Activated CD4-positive, CD25-positive, alpha-beta regulatory T cell treated with anti-CD3 and anti-CD28 coated beads, Interleukin-2, amount 50 U/mL, for 24 hours (primary cell): ENCODE data around the gene BARX1.
"Not testable (repeated sequence)": the region's sequence is repeated elsewhere in the genome, so short reads cannot be mapped to it uniquely, and the experiment has no call there.

Experiments
- ATAC-seq, 2 donors: fragments of 150-1000 bp; cut with Tn5 transposase; one replicate each; pipeline ENCODE4 v1.10.0; 2021; ENCODE audit warnings: mild to moderate bottlenecking in 1 of 2, moderate library complexity in 1 of 2

BARX1 gene, protein sequence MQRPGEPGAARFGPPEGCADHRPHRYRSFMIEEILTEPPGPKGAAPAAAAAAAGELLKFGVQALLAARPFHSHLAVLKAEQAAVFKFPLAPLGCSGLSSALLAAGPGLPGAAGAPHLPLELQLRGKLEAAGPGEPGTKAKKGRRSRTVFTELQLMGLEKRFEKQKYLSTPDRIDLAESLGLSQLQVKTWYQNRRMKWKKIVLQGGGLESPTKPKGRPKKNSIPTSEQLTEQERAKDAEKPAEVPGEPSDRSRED

DNA sequence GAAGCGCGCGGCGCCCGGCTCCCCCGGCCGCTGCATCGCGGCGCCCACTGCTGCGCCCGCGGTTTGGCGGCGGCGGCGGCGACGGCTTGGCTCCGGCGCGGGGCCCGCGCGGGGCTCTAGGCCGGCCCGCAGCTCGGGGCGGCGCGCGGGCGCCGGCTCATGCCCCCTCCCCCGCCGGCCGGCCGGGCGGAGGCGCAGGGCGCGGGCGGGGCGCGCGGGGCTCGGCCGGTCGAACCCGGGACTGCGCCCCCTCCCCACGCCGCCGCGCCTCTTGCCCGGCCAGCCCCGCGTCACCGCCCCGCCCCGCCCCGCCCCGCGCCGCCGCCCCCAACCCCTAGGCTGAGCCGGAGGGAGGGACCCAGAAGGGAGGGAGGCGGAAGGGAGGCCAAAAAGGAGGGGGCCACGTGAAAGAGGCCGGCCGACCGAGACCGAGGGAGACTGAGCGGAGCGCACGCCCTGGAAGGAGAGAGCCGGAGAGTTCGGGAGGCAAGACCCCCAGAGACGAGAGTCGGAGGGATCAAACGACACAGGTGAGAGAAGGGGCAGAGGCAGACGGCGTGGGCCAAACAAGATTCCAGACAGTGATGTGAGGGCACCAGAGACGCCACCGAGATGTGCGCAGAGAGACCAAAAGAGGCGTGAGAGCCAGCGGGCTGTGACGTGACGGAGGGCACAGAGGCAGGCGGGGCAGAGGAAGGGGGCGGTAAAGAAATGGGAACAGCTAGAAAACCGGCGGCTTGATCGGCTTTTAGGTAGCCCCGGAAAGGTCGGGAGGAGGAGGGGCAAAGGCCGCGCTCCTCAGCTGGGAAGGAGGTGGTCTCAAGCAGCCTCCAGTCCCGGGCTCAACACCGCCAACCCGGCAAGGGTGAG lies at the start of gene BARX1:
Gene BARX1, minus strand, starts transcription at position 245 of the 870 bp plus-strand sequence. Its CDS starts 209 bp downstream, at position 36.
- ATAC-seq, result peak in 1 of 2 donors; percentile 22

DNA sequence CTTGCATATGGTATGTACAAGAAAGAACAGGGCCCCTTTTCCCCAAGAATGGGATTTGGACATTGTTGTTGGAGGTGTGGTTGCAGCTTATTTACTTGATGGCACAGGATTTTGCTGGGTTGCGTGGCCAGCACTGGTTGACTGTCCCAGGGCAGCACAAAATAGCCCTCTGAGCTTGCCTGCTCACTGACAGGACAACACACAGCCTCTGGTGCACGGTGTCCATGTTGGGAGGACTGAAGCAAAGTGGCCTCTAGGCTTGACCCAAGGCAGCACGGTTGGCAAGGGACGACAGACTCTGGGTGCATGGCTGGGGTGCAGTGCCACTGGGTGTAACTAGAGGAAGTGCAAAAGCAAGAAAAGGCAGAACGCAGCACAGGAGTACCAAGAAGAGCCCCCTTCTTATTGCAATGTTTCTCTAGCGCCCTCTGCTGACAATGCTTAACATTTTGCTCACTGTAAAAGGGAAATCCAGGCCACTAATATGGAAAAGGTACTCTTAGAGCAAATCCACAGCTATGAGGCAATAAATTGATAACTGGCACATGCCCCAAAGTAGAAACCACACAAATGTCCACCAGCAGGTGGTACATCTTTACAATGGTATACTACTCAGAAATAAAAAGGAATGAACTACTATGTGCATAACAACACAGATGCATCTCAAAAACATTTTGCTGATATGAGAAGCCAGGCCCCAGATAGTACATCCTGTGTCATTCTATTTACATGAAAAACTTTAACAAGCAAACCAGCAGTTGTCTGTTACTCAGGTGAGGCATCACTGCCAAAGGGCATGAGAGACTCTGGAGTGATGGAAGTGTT lies 47.4 kb upstream of the BARX1 start:
- no peak for ATAC-seq

DNA sequence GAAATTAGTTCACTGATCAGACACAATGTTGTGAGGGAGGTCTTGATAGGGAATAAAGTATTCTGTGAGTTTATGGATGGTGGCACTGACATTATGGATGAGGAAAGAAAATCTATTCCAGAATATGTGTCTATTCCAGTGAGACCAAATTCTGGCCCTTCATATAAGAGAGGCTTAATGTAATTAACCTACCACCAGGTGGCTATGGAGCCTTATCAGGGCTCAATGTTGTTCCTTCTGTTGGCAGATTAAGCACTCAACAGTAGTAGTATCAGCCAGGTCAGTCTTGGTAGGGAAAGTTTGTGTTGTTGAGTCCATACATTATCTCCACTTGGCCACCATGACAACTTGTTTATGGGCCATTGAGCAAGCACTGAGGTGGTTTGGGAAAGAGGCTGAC lies 41.7 kb upstream of the BARX1 start:
- no peak for ATAC-seq

DNA sequence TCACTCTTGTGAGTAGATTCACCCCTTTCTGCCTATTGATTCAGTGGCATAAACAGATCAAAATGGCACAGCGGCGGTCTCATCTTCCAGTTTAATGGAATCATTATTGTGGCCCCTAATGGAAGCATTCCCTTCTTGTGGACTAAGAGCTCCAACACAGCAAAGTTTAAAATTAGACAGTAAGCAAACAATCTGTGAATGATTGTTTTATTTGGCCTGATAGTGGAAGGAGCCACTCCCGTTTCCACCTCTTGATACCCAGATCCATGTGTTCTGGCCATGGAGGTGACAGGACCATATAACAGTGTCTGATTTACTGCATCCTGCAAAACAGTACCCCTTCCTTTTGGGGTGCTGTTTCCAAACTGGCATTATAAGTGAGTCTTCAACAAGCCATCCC lies 41.2 kb upstream of the BARX1 start:
- no peak for ATAC-seq

DNA sequence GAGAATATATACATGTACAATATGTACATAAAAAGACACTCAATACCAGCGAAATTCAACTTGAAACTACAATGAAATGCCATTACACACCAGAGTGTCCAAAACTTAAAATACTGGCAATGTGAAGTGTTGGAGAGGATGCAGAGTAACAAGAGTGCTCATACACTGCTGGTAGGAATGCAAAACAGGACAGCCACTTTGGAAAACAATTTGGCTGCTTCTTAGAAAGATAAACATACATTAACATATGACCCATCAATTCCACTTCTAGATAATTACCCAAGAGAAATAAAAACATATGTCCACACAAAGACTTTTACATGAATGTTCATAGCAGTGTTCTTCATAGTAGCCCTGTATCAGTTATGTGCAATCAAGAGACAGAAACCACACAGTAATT lies 39.4 kb upstream of the BARX1 start:
- no peak for ATAC-seq

DNA sequence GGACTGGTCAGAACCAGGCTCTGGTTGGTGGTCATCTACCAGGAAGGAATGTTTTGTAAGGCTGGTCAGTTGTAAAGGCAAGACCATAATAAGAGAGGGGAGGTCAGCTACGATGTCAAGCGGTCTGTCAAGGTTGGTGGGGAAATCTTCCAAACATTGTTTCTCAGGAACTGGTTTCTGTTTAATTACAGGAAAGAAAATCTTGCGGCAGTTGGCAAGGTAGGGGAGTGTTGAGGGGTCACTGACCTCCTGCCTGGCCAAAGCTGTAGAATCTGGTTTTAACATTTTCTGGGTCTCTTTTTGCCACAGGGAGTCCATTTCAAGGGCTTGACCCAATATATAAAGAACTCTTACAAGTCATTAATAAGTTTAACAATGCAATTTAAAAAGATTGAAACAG lies 39.0 kb upstream of the BARX1 start:
- no peak for ATAC-seq

DNA sequence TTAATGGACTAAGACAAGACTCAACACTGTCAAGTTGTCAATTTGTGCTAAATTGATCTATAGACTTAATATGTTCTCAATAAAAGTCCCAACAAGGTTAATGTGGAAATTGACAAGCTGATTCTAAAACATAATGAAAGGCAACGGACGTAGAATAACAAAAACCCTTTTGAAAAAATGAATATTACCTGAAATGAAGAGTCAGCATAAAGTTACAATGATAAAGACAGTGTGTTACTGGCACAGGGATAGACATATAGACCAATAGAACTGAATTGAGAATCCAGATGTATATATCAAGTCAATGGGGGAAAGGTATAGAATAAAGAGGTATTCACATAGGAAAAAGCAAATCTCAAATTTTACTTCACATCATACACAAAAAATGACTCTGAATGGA lies 37.7 kb upstream of the BARX1 start:
- ATAC-seq, result no peak

DNA sequence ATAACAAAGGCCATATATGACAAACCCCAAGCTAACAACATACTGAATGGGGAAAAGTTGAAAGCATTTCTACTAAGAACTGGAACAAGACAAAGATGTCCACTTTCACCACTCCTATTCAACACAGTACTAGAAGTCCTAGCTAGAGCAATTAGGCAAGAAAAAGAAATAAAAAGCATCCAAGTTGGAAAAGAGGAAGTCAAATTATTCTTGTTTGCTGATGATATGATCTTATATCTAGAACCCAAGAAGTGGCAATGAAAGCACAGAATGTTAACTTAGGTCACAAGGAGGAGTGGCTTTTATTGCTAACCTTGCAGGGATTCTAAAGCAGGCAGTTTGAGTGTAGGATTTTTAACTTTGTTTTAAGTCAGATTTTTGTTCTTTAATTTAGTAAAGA lies 35.3 kb upstream of the BARX1 start:
- ATAC-seq, result no peak

DNA sequence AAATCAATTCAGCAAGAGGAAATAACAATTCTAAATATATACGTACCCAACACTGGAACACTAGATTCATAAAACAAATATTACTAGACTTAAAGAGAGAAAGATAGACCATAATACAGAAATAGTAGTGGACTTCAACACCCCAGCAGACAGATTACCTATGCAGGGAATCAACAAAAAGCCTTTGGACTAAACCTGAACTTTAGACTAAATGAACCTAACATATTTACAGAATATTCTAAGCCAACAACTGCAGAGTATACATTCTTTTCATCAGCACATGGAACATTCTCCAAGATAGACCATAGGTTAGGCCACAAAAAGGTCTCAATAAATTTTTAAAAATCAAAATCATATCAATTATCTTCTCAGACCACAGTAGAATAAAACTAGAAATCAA lies 32.9 kb upstream of the BARX1 start:
- ATAC-seq, result no peak

DNA sequence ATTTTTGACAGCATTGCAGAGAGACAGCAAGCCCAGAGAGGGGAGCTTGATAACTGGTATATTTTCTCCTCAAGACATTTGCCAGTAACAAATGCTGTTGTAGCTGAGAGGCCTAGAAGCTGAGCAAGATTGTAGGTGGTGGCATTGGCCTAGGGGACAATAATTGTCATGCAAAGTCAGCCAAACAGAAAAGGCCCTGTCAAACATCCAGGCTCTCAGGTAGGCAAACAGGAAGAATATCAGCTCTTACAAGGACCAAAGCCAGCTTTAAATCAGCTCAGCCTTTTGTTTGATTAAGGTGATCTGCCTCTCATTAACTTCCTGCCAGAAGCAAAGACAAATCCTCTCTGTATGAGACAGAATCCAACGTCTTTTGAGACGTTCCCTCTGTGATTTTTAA lies 29.7 kb upstream of the BARX1 start:
- no peak for ATAC-seq

DNA sequence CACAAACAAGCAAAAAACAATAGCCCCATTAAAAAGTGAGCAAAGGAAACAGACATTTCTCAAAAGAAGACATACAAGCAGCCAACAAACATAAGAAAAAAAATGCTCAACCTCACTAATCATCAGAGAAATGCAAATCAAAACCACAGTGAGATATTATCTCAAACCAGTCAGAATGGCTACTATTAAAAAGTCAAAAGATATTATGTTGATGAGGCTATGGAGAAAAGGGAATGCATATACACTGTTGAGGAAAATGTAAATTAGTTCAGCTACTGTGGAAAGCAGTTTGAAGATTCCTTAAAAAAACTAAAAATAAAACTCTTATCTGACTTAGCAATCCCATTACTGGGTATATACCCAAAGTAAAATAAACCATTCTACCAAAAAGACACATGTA lies 28.7 kb upstream of the BARX1 start:
- no peak for ATAC-seq

DNA sequence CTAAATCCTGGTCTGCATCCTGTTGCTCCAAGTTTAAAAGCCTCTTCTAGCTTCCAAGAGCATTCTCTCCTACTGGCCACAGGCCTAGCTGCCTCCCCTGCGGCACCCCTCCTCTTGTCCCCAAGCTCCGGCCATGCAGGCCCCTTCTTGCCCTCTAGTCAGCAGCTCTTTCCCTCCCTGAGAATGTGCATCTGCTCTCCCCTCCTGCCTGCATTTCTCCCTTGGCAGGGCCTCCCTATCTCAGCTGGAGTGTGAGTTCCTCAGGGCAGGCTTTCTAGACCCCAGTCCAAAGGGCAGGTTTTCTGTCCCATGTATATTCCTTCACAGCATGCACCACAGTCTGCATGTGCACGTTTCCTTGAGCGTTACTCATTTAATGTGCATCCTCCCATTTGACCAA lies 24.6 kb upstream of the BARX1 start:
- ATAC-seq, result no peak

DNA sequence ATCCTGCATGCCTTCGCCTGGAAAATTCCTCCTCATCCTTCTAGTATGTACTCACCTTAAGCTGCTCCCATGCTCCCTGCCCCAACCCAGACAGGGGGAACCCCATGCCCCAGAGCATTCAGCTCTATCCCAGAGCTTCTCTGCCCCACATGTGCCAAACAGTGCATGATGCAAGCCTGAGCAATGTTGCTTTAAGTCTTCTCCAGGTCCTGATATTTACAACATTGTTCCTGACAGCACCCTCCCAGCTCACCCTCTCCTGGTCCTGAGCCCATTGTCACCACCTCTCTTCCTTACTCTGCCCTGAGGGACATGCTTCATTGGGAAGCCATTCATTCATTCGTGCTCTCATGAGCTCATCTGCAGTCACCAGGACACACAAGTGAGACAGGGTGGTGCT lies 23.4 kb upstream of the BARX1 start:
- ATAC-seq, result no peak

DNA sequence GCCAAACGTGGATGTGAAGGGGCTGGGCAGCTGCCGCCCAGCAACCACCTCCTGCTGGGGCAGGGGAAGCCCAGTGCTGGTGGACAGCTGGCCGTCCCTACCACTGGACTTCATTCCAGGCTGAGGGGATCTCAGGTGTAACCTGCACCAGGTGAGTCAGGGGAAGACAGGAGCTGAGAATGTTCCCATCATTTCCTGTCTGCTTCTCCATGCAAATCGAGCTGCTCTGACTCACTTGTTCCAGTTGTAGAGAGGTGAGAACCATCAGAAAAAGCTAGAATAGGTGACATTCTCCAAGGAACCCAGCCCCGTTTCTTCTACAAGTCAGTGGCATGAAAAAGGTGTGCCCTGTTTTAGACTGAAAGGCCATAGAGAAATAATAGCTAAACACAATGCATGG lies 21.8 kb upstream of the BARX1 start:
- ATAC-seq, result no peak

DNA sequence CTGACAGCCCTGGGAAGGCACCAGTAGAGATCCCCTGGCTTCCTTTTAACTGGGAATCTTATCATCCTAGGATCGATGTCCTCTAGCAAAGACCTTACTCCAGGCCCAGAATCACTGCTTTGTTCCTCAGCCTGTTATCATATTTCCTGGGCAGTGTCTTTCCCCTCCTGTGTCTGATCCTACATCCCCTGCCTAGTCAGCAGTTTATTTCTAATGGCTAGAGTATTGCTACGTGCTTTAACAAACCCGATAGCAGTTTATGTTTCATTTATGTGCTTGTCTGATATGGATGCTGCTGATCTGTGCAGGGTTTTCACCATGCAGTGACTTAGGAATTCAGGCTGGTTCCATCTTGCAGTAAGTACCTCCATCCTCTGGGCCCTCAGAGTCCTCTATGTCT lies 20.9 kb upstream of the BARX1 start:
- ATAC-seq, result no peak

DNA sequence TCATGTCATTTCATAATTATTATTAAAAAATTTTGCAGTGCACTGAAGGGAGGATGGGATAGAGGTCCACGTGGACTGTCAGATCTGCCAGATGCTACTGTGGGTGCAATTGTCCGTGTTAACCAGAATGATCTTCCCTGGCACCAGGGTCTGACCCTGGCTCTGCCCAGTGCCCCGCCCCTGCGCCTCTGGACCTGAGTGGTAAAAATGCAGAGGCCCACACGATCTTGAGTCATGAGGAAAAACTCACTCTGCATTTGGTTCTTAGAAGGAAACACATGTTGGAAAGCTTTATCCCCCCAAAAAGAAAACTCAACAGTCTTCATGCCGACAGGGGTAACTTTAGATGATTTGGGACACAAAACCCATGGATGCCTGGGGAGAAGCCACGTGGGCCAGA lies 20.1 kb upstream of the BARX1 start:
- no peak for ATAC-seq

DNA sequence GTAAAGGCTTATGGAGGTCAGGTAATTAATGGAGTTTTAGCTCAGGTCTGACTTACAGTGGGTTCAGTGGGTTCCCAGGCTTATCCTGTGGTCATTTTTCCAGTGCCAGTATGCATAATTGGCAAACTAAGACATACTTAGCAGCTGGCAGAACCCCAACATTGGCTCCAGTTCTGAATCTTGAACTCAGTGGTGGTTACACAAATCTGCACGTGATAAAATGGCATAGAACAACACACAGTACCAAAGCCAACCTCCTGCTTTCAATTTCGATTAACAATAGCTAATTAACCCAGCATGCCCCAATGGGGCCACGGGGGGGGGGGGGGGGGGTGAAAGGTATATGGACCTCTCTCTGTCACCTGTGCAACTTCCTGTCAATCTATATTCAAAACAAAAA lies 19.0 kb upstream of the BARX1 start:
- no peak for ATAC-seq

DNA sequence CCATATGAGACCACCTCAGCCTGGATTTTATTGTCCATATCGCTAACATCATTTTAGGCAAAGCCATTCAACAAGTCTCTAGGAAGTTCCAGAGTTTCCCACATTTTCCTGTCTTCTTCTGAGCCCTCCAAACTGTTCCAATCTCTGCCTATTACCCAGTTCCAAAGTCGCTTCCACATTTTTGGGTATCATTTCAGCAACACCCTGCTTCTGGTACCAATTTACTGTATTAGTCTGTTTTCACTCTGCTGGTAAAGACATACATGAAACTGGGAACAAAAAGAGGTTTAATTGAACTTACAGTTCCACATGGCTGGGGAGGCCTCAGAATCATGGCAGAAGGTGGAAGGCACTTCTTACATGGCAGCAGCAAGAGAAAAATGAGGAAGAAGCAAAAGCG lies 17.5 kb upstream of the BARX1 start:
- ATAC-seq, result not testable (repeated sequence)

DNA sequence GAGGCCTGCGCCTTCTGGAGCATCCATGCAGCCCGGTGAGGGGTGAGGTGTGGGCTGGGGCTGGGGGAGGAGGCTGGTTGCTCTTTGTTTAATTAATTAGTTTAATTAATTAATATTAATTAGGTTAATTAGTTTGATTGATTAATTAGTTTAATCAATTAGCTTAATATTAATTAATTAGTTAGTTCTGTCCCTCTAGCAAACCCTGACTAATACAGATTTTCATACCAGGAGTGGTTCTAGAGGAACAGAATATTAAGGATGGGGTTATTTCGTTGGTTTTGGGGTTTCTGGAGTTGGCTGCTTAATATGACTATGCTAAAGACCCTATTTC lies 14.1 kb upstream of the BARX1 start:
- no peak for ATAC-seq

DNA sequence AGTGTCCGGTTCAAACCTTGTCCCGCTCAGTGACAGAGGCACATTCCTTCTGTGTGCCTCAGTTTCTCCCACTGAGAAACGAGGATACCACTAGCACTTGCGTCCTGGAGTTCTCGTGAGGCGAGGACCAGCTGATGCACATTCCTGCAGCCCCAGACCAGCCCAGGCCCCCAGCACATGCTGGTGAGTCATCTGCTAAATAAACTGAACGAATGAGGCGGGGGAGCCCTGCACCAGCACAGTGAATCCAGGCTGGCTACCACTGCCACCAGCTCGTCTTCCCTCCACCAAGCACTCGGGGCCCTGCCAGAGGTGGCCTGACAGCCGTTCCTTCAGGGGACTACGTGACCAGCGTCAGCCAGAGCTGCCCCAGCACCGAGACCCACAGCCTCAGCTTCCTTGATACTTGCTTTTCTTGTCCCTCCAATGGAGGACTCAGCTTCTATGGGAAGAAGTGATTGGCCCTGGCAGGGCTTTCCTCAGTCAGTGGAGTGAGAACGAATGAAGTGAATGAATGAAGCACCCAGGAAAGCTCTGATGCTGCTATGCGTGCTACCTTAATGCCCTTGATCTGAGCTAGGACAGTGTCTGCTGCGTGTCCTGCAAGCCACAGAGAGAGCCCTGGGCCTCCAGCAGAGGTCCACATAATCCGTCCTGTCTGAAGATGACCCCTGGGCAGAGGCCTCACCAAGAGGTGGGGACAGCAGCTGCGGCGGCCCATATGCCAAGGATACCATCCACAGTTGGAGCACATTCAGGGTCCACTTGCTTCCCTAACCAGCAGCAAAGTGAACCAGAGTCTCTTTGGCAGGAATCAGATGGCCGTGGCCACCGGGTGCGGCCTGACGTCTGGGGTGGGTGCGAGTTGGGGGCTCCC lies 13.5 kb upstream of the BARX1 start:
- no peak for ATAC-seq

DNA sequence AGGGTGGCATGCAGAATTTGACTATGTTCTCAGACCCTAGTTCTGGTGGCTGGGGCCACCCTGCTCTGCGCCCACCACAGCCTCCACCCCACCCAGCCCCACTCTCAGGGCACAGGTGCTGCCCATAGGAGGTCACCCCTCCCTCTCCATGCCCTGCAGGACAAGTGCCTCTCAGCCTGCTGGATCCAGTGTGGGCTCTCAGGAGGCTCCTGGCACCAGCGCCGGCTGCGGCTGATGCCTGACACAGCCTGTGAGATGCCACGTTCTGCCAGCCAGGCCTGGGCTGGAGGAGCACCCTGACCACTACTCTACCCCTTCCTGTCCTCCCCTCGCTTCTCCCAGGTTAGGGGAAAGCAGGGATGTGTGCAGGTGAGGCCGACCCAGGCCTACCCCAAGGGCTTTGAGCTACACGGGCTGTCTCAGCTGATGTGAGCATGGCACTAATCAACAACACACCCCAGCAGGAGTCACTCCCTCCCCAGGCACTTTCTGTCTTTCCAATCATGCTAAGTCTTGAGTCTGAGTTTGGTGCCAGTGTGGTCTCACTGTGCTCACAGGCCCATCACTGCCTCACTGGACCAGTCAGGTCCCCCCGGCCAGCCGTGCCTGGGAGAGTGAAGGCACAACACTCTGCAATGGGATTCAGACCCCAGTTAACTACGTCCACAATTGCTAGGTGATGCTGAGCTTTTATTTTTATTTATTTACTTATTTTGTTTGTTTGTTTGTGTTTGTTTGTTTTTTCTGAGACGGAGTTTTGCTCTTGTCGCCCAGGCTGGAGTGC lies 12.1 kb upstream of the BARX1 start:
- no peak for ATAC-seq
